A673 (cell line): Measurements from ENCODE around the gene DPYD. TPM values are rescaled to one million over a fixed set of nuclear protein-coding genes. Genes with fewer than 3 reads are reported as not detected.

ENCODE experiments used
- Bru-seq: library from RNA; stranded (reverse); fragments of 400-500 nt; gene quantifications from one replicate; lab custom pipeline; 2021; lab: Mats Ljungman, UMichigan
- BruChase-seq, 2 experiments: library from RNA; stranded (reverse); fragments of 400-500 nt; gene quantifications; one replicate each; lab custom pipeline; 2021; lab: Mats Ljungman, UMichigan
- BruUV-seq: library from RNA; stranded (reverse); fragments of 400-500 nt; replicated peaks from 2 replicates; lab custom pipeline; 2021; lab: Mats Ljungman, UMichigan
- CTCF ChIA-PET: fragments of 300-600 bp; sonication (Branson Sonifier 250); formaldehyde crosslinking; loops from one replicate; lab custom pipeline; 2022; ENCODE audit warnings: antibody characterized with exemption; lab: Charles Lee
- POLR2A ChIA-PET: fragments of 300-600 bp; sonication (Branson Sonifier 250); formaldehyde crosslinking; loops from one replicate; lab custom pipeline; 2022; ENCODE audit warnings: antibody characterized with exemption; ENCODE audit not compliant: low non-redundant PET; lab: Charles Lee
- DNase-seq: peaks from one replicate; pipeline ENCODE4 v3.0.0-alpha.2; 2015; ENCODE audit warnings: low spot score
- H3K27ac ChIP-seq: fragments of 200-600 bp; sonication (generic); 2 replicates; pipeline ENCODE4 v1.5.1; 2016; ENCODE audit warnings: mixed run types, low read depth, mild to moderate bottlenecking, mixed read lengths, antibody characterized with exemption, low read length; ENCODE audit not compliant: poor library complexity, severe bottlenecking
- H3K27me3 ChIP-seq: fragments of 200-600 bp; sonication (generic); replicated peaks from 2 replicates; pipeline ENCODE4 v1.6.1; 2017; ENCODE audit warnings: mixed run types, low read depth, mild to moderate bottlenecking, mixed read lengths, antibody characterized with exemption, low read length; ENCODE audit not compliant: insufficient read depth, poor library complexity
- H3K36me3 ChIP-seq: fragments of 200-600 bp; sonication (generic); 2 replicates; pipeline ENCODE4 v1.6.1; 2016; ENCODE audit warnings: mixed run types, mild to moderate bottlenecking, mixed read lengths, antibody characterized with exemption, low read length; ENCODE audit not compliant: insufficient read depth, poor library complexity, severe bottlenecking
- H3K4me1 ChIP-seq: fragments of 200-600 bp; sonication (generic); 2 replicates; pipeline ENCODE4 v1.6.1; 2017; ENCODE audit warnings: mixed run types, mild to moderate bottlenecking, mixed read lengths, antibody characterized with exemption, low read length; ENCODE audit not compliant: insufficient read depth, poor library complexity, severe bottlenecking
- H3K4me3 ChIP-seq: fragments of 200-600 bp; sonication (generic); 2 replicates; pipeline ENCODE4 v1.5.1; 2016; ENCODE audit warnings: low read depth, mixed run types, mild to moderate bottlenecking, mixed read lengths, low read length; ENCODE audit not compliant: poor library complexity, severe bottlenecking
- H3K9me3 ChIP-seq: fragments of 200-600 bp; sonication (generic); 2 replicates; pipeline ENCODE4 v1.6.1; 2016; ENCODE audit warnings: mixed run types, low read depth, mild to moderate bottlenecking, mixed read lengths, antibody characterized with exemption, low read length; ENCODE audit not compliant: poor library complexity, severe bottlenecking
- CTCF ChIP-seq: fragments of 300-800, 200-600 bp; sonication (generic); conservative IDR thresholded peaks from 2 replicates; pipeline ENCODE4 v1.5.1; 2017; ENCODE audit warnings: low read depth, mild to moderate bottlenecking, antibody characterized with exemption, low read length, moderate library complexity, mixed read lengths
- EZH2 ChIP-seq: fragments of 200-600 bp; sonication (generic); IDR thresholded peaks from 2 replicates; pipeline ENCODE4 v1.6.1; 2017; ENCODE audit warnings: borderline replicate concordance, low read depth, mild to moderate bottlenecking, mixed read lengths, antibody characterized with exemption, low read length; ENCODE audit not compliant: poor library complexity, severe bottlenecking
- intact Hi-C: fragments of 100-400 bp; cut with micrococcal nuclease; formaldehyde crosslinking; loops from one replicate; pipeline ENCODE4 v1.10.0; 2022; ENCODE audit not compliant: unreplicated experiment
- long read RNA-seq: library from polyadenylated mRNA; stranded (forward); transcript quantifications from one replicate; pipeline ENCODE4 v2.0.0, GENCODE V29; 2022
- total RNA-seq: library from RNA; stranded (reverse); gene quantifications from 2 replicates; pipeline ENCODE4 v1.2.3, GENCODE V29; 2021

DPYD gene
- total RNA-seq (10.8 and 13.4 TPM in 2 replicates), Bru-seq, nascent RNA (percentile 60 among the genes with signal in this experiment), BruChase-seq, experiment 1, labeled RNA remaining after a 2-hour chase (percentile 49 among the genes with signal in this experiment), BruChase-seq, experiment 2, labeled RNA remaining after a 6-hour chase (percentile 41 among the genes with signal in this experiment)
- long read RNA-seq, full-length matches to known transcripts = 18 of 33 reads
- long read RNA-seq, partial matches to known transcripts = 3 of 33 reads
- long read RNA-seq, other reads (novel, unspliced or antisense) = 12 of 33 reads

- H3K27me3 ChIP-seq = no peaks in the 10 kb centered on the region
- H3K27ac ChIP-seq = peak within 1 kb of the TSS; percentile 67
- BruUV-seq = no TSS peak
- intact Hi-C loops = loop anchor here (5.0 kb wide), 1 partner anchor 126 kb away; no protein-coding TSS in a partner anchor
- POLR2A ChIA-PET = interaction anchor here (0.5 to 1.5 kb wide), 2 partner anchors 14 to 73 kb away, joined by 3 to 7 read pairs; no protein-coding TSS in a partner anchor
- H3K4me3 ChIP-seq = peak within 1 kb of the TSS; percentile 84
- no peaks in the 10 kb centered on the region for H3K36me3 ChIP-seq
- DNase-seq = peak; percentile 96
- H3K4me1 ChIP-seq = peaks cover 20% of the 10 kb centered on the region
- no peak for TF ChIP-seq CTCF
- H3K9me3 ChIP-seq = no peaks in the 10 kb centered on the region
- CTCF ChIA-PET = no interaction called here
Observed at GRCh38 chr1:97920832-97921571, at the start of gene DPYD. Gene DPYD (minus strand): TSS chr1:97921034. CDS start chr1:97920922, 112 bp downstream.

DNA sequence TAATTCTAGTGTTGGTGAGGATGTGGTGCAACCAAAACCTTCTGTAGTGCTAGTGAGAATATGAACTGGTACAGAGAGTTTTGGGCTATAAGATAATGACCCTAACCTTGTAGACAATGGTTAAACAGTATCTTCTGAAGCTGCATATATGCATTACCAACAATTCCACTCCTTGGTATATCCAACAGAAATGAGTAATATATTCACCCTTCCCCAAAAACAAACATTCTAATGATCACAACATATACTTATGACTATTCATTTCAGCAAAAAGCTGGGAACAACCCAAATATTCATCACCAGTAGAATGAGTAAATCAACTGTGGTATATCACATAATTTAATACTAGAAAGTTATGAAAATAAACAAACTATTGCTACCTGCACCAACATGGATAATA is 39.6 kb upstream of the DPYD start:
- POLR2A ChIA-PET = no interaction called here
- Histone ChIP-seq H3K36me3 (no peaks in the 10 kb centered on the region), H3K9me3 (no peaks in the 10 kb centered on the region), H3K27me3 (no peaks in the 10 kb centered on the region), H3K27ac (no peak overlapping the region), H3K4me3 (no peak overlapping the region), H3K4me1 (no peaks in the 10 kb centered on the region)
- CTCF ChIA-PET = no interaction called here
- no TSS peak for BruUV-seq
- no peak for TF ChIP-seq EZH2
- no peak for TF ChIP-seq CTCF
- DNase-seq = no peak
- intact Hi-C loops = no loop called here

DNA sequence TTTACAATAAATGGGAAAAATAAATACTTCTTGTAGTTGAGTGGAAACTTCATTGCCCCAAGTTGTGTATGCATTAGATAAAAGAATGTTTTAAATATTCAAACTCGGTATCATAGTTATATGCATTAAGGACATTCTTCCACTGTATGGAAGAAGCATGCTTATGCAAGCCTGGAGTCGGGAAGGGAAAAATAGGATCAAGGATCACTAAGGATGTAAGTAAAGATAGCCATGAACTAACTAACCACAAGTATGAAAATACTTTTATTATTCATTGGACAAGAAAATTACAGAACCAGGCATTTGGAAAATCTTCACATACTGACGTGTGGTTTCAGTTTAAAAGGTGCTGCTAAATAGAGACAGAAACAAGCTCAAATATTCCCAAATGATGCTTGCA is 26.9 kb upstream of the DPYD start:
- Histone ChIP-seq H3K9me3 (no peaks in the 10 kb centered on the region), H3K4me3 (no peak overlapping the region), H3K4me1 (no peaks in the 10 kb centered on the region), H3K27me3 (no peaks in the 10 kb centered on the region), H3K27ac (no peak overlapping the region), H3K36me3 (no peaks in the 10 kb centered on the region)
- POLR2A ChIA-PET = no interaction called here
- CTCF ChIA-PET = no interaction called here
- TF ChIP-seq CTCF = no peak
- TF ChIP-seq EZH2 = no peak
- BruUV-seq = no TSS peak
- no peak for DNase-seq
- intact Hi-C loops = no loop called here
